K562 (cell line): ENCODE data around the gene ATP6V0C. TPM values are rescaled to one million over a fixed set of nuclear protein-coding genes. Genes with fewer than 3 reads are reported as not detected.
A peak's percentile ranks its signal among the peaks of the same experiment; 100 is the strongest.

Source experiments
- AFF1 ChIP-seq, 2 experiments: fragments of 450-650 bp; IDR thresholded peaks; 2 replicates each; pipeline ENCODE4 v1.6.1; 2018; ENCODE audit warnings: mild to moderate bottlenecking in 2 of 2, low read depth in 1 of 2; ENCODE audit not compliant: partially characterized antibody in 2 of 2
- ASH1L ChIP-seq: fragments of 450-650 bp; IDR thresholded peaks from 2 replicates; pipeline ENCODE4 v1.6.1; 2018; ENCODE audit warnings: borderline replicate concordance, mild to moderate bottlenecking, low read depth; ENCODE audit not compliant: partially characterized antibody
- CC2D1A ChIP-seq: fragments of 450-650 bp; IDR thresholded peaks from 2 replicates; pipeline ENCODE4 v1.6.1; 2017; ENCODE audit warnings: mild to moderate bottlenecking
- CCAR2 ChIP-seq: fragments of 200-400 bp; formaldehyde crosslinking; IDR thresholded peaks from 2 replicates; pipeline ENCODE4 v1.6.1; 2017; ENCODE audit warnings: mild to moderate bottlenecking, low read depth, low read length
- CTBP1 ChIP-seq: fragments of 450-650 bp; IDR thresholded peaks from 2 replicates; pipeline ENCODE4 v1.6.1; 2016; ENCODE audit warnings: borderline replicate concordance
- ELF1 ChIP-seq: fragments of 200-800 bp; sonication (Bioruptor generic); IDR thresholded peaks from 2 replicates; pipeline ENCODE4 v1.6.1; 2016; ENCODE audit warnings: missing genetic modification characterization, missing compliant biosample characterization
- EZH2 ChIP-seq: IDR thresholded peaks from 2 replicates; pipeline ENCODE4 v1.6.1; 2012; ENCODE audit warnings: low read depth, mild to moderate bottlenecking, inconsistent platforms, low read length, borderline replicate concordance
- MYC ChIP-seq, 2 experiments: fragments of 250-450 bp in 1 of 2; sonication (Bioruptor Pico) in 1 of 2; IDR thresholded peaks; 2 replicates each; pipeline versions ENCODE4 v1.5.1 to v1.6.1; 2012 to 2021; ENCODE audit warnings: low read depth in 2 of 2, borderline replicate concordance in 1 of 2, improper control_type of control experiment in 1 of 2, low read length in 1 of 2, mild to moderate bottlenecking in 1 of 2, moderate library complexity in 1 of 2
- PHF8 ChIP-seq: fragments of 200-600 bp; sonication (generic); IDR thresholded peaks from 2 replicates; pipeline ENCODE4 v1.6.1; 2012; ENCODE audit warnings: mixed run types, mild to moderate bottlenecking, inconsistent platforms, low read length, moderate library complexity, borderline replicate concordance
- PRPF4 ChIP-seq: fragments of 200-400 bp; formaldehyde crosslinking; IDR thresholded peaks from one replicate; pipeline ENCODE4 v1.6.1; 2017; ENCODE audit warnings: low read length, low read depth, mild to moderate bottlenecking; ENCODE audit not compliant: insufficient read depth, poor library complexity, severe bottlenecking
- RFX5 ChIP-seq: IDR thresholded peaks from 2 replicates; pipeline ENCODE4 v1.6.1; 2011; ENCODE audit warnings: low read depth, mild to moderate bottlenecking, improper control_type of control experiment, low read length
- SETDB1 ChIP-seq: IDR thresholded peaks from one replicate; pipeline ENCODE4 v1.6.1; 2012; ENCODE audit warnings: low read length, control low read depth, inconsistent platforms
- SPI1 ChIP-seq: IDR thresholded peaks from 2 replicates; pipeline ENCODE4 v1.6.1; 2011; ENCODE audit warnings: low read depth, low read length, control low read depth, borderline replicate concordance
- SREBF2 ChIP-seq: sonication (generic); formaldehyde crosslinking; IDR thresholded peaks from 2 replicates; pipeline ENCODE4 v1.4.0; 2020; ENCODE audit warnings: mild to moderate bottlenecking, missing genetic modification reagents
- TRIM24 ChIP-seq, 2 experiments: fragments of 450-650 bp; IDR thresholded peaks; 2 replicates each; pipeline ENCODE4 v1.6.1; 2016
- ZNF133 ChIP-seq: fragments of 250-450 bp; sonication (Bioruptor Pico); IDR thresholded peaks from 2 replicates; pipeline ENCODE4 v1.4.0; 2020; ENCODE audit warnings: mild to moderate bottlenecking
- polyA plus RNA-seq, 8 experiments: library from polyadenylated mRNA; depleted of rRNA in 4 of 8; stranded (reverse) in 5 of 8; unstranded in 3 of 8; fragments of >200 nt; fragmentation: Nextera tagmentation in 2 of 8; fragmentation: Illumina TruSeq in 1 of 8; extraction: Ambion mirVana in 2 of 8; extraction: Trizol in 1 of 8; gene quantifications; 2 replicates each; pipeline versions ENCODE4 v1.2.1 to v1.2.3, GENCODE V29; 2011 to 2014; ENCODE audit warnings: inconsistent platforms in 1 of 8, missing spikeins in 1 of 8
- total RNA-seq, 7 experiments: library from RNA; depleted of rRNA in 6 of 7; stranded (reverse); fragments of >200 nt in 6 of 7; fragmentation: Illumina TruSeq in 2 of 7; extraction: Trizol in 2 of 7; gene quantifications; 2 replicates each; pipeline versions ENCODE4 v1.2.1 to v1.2.3, GENCODE V29; 2011 to 2021; ENCODE audit warnings: low replicate concordance in 1 of 7
- TF ChIP-seq, protein P1 (sequence below): sonication (generic); formaldehyde crosslinking; IDR thresholded peaks from 2 replicates; pipeline ENCODE4 v1.8.0; 2022; ENCODE audit warnings: missing genetic modification reagents, mild to moderate bottlenecking, borderline replicate concordance
- TF ChIP-seq, protein P2 (sequence below): fragments of 150-350 bp; IDR thresholded peaks from 2 replicates; pipeline ENCODE4 v1.6.1; 2014; ENCODE audit warnings: low read depth, mild to moderate bottlenecking, low read length, borderline replicate concordance

The ATP6V0C gene
- total and polyA plus RNA-seq, 9 of the 15 experiments (the other 6 are each of a cell fraction or from before 2014, with no cell fraction given) = 2.9 to 228 (median 22.7) TPM

DNA sequence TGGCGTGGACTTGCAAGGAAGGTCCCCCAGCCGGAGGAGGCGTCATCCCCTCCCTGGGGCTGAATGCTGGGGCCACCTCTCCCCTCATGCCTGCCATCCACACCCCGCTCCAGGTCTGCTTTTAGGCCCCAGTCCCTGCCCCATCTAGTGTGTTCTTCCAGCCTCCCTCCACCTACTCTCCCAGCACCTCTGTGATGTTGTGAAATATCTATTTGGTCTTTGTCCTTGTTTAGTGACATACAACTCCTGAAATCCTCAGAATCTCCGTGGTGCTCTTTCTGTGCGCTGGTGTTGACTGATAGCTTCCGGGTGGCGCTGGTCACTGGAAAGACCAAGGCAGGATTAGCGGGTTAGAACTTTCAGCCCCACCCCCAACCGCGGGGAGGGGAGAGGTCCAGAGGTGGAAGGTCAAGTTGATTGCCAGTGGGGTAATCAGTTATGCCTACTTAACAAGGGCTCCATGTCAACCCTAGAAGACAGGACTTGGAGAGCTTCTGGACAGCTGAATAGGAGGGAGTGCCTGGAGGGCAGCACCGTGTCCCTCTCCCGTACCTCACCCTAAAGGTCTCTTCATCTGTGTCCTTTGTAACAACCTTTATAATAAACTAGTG lies 28.7 kb upstream of the ATP6V0C start (continued):
- TF ChIP-seq TRIM24 (IDR thresholded peaks at IDR 0.05) = 0 out of 4 replicates have a peak, but pooled peaks of 1 of the 2 experiments have one; percentile 16
- TF ChIP-seq AFF1 (IDR thresholded peaks at IDR 0.05; ENCODE audit: low read depth in 1 of 2, partially characterized antibody in 2 of 2) = no peak
- no peak for TF ChIP-seq SPI1
- TF ChIP-seq SREBF2 (CRISPR knock-in tag) = no peak
- peak; percentile 34; the same call in 1 of the 2 replicates for TF ChIP-seq ELF1 (tag)
- no peak for TF ChIP-seq ASH1L
- no peak for TF ChIP-seq MYC (IDR thresholded peaks at IDR 0.05; ENCODE audit: low read depth, low read length)
- TF ChIP-seq MYC (CRISPR knock-in tag; IDR thresholded peaks at IDR 0.05; ENCODE audit: borderline replicate concordance, low read depth) = no peak
- no peak for TF ChIP-seq PRPF4
- 0 out of 2 replicates have a peak, but pooled peaks have one; percentile 14 for TF ChIP-seq CTBP1
- TF ChIP-seq PHF8 = no peak
- no peak for TF ChIP-seq ZNF133 (CRISPR knock-in tag)
- no peak for TF ChIP-seq CC2D1A
- no peak for TF ChIP-seq RFX5
- no peak for TF ChIP-seq CCAR2
- TF ChIP-seq EZH2 = no peak
- TF ChIP-seq, protein P1, sequence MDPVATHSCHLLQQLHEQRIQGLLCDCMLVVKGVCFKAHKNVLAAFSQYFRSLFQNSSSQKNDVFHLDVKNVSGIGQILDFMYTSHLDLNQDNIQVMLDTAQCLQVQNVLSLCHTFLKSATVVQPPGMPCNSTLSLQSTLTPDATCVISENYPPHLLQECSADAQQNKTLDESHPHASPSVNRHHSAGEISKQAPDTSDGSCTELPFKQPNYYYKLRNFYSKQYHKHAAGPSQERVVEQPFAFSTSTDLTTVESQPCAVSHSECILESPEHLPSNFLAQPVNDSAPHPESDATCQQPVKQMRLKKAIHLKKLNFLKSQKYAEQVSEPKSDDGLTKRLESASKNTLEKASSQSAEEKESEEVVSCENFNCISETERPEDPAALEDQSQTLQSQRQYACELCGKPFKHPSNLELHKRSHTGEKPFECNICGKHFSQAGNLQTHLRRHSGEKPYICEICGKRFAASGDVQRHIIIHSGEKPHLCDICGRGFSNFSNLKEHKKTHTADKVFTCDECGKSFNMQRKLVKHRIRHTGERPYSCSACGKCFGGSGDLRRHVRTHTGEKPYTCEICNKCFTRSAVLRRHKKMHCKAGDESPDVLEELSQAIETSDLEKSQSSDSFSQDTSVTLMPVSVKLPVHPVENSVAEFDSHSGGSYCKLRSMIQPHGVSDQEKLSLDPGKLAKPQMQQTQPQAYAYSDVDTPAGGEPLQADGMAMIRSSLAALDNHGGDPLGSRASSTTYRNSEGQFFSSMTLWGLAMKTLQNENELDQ (CRISPR knock-in tag) = no peak
- TF ChIP-seq, protein P2, sequence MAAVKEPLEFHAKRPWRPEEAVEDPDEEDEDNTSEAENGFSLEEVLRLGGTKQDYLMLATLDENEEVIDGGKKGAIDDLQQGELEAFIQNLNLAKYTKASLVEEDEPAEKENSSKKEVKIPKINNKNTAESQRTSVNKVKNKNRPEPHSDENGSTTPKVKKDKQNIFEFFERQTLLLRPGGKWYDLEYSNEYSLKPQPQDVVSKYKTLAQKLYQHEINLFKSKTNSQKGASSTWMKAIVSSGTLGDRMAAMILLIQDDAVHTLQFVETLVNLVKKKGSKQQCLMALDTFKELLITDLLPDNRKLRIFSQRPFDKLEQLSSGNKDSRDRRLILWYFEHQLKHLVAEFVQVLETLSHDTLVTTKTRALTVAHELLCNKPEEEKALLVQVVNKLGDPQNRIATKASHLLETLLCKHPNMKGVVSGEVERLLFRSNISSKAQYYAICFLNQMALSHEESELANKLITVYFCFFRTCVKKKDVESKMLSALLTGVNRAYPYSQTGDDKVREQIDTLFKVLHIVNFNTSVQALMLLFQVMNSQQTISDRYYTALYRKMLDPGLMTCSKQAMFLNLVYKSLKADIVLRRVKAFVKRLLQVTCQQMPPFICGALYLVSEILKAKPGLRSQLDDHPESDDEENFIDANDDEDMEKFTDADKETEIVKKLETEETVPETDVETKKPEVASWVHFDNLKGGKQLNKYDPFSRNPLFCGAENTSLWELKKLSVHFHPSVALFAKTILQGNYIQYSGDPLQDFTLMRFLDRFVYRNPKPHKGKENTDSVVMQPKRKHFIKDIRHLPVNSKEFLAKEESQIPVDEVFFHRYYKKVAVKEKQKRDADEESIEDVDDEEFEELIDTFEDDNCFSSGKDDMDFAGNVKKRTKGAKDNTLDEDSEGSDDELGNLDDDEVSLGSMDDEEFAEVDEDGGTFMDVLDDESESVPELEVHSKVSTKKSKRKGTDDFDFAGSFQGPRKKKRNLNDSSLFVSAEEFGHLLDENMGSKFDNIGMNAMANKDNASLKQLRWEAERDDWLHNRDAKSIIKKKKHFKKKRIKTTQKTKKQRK = no peak
- TF ChIP-seq SETDB1 = no peak
